B cell (primary cell): ENCODE measurements around the gene BRF1. TPM values are rescaled to one million over a fixed set of nuclear protein-coding genes. Genes with fewer than 3 reads are reported as not detected.

Experiments used
- ATAC-seq: fragments of 200-7000 bp; cut with Tn5 transposase; one replicate; pipeline ENCODE4 v1.10.0; 2021; ENCODE audit warnings: low read depth, mild to moderate bottlenecking, moderate number of reproducible peaks, moderate library complexity
- CTCF ChIA-PET: fragments of 350-600 bp; sonication (Branson Sonifier 250); formaldehyde crosslinking; loops from one replicate; lab custom pipeline; 2021; ENCODE audit warnings: antibody characterized with exemption, inconsistent platforms; lab: Charles Lee
- POLR2A ChIA-PET: fragments of 350-600 bp; sonication (Branson Sonifier 250); formaldehyde crosslinking; loops from one replicate; lab custom pipeline; 2021; ENCODE audit warnings: antibody characterized with exemption; lab: Charles Lee
- DNase-seq: peaks from one replicate; pipeline ENCODE4 v3.0.0; 2013
- H2AFZ ChIP-seq: 2 replicates; pipeline ENCODE4 v1.6.1; 2012; ENCODE audit warnings: mild to moderate bottlenecking, low read depth, low read length; ENCODE audit not compliant: insufficient read depth, poor library complexity, severe bottlenecking
- H3K27ac ChIP-seq, 2 donors: 1 replicate in 1 of 2; 2 replicates in 1 of 2; pipeline ENCODE4 v1.5.1; 2012 to 2013; ENCODE audit warnings: low read length in 2 of 2, mild to moderate bottlenecking in 2 of 2, moderate library complexity in 1 of 2
- H3K27me3 ChIP-seq, 4 experiments: fragments of 200-600 bp in 1 of 4; sonication (generic) in 1 of 4; replicated peaks in 1 of 4; 1 replicate in 2 of 4; 2 replicates in 2 of 4; pipeline versions ENCODE4 v1.6.1 to v1.7.0; 2013 to 2016; ENCODE audit warnings: low read length in 3 of 4, mild to moderate bottlenecking in 2 of 4, mixed read lengths in 1 of 4, moderate library complexity in 1 of 4; ENCODE audit not compliant: insufficient read depth in 4 of 4, control insufficient read depth in 3 of 4; ENCODE audit errors: control extremely low read depth in 1 of 4
- H3K36me3 ChIP-seq, 2 experiments: replicated peaks in 1 of 2; 1 replicate in 1 of 2; 2 replicates in 1 of 2; pipeline versions ENCODE4 v1.6.1 to v1.7.1; 2013; ENCODE audit warnings: low read length in 1 of 2; ENCODE audit not compliant: insufficient read depth in 2 of 2, control insufficient read depth in 1 of 2; ENCODE audit errors: control extremely low read depth in 1 of 2, extremely low read depth in 1 of 2
- H3K4me1 ChIP-seq, 2 donors: fragments of 200-600 bp in 1 of 2; sonication (generic) in 1 of 2; 1 replicate in 1 of 2; 2 replicates in 1 of 2; pipeline versions ENCODE4 v1.5.1 to v1.6.1; 2013 to 2017; ENCODE audit warnings: low read length in 2 of 2; ENCODE audit not compliant: control insufficient read depth in 2 of 2, insufficient read depth in 2 of 2
- H3K4me2 ChIP-seq: replicated peaks from 2 replicates; pipeline ENCODE3; 2012; ENCODE audit warnings: mild to moderate bottlenecking, low read depth, low read length; ENCODE audit not compliant: poor library complexity, severe bottlenecking
- H3K4me3 ChIP-seq, 5 experiments: fragments of 200-600 bp in 1 of 5; sonication (generic) in 1 of 5; 1 replicate in 3 of 5; 2 replicates in 2 of 5; pipeline versions ENCODE4 v1.5.1 to v1.7.0; 2011 to 2016; ENCODE audit warnings: low read length in 4 of 5, mild to moderate bottlenecking in 4 of 5, low read depth in 2 of 5, control low read depth in 1 of 5, moderate library complexity in 1 of 5; ENCODE audit not compliant: insufficient read depth in 1 of 5; ENCODE audit errors: control extremely low read depth in 1 of 5, extremely low read depth in 1 of 5
- H3K79me2 ChIP-seq: fragments of 200-600 bp; sonication (generic); one replicate; pipeline ENCODE4 v1.6.0; 2016; ENCODE audit warnings: low read length; ENCODE audit not compliant: control insufficient read depth, insufficient read depth
- H3K9ac ChIP-seq: fragments of 200-600 bp; sonication (generic); 2 replicates; pipeline ENCODE4 v1.6.1; 2017; ENCODE audit warnings: mild to moderate bottlenecking, low read length, moderate library complexity
- H3K9me3 ChIP-seq, 3 donors: one replicate each; pipeline versions ENCODE4 v1.6.1 to v1.7.1; 2013; ENCODE audit warnings: low read length in 2 of 3; ENCODE audit not compliant: control insufficient read depth in 2 of 3, insufficient read depth in 1 of 3; ENCODE audit errors: control extremely low read depth in 1 of 3
- H4K20me1 ChIP-seq: 2 replicates; pipeline ENCODE4 v1.6.0; 2012; ENCODE audit warnings: mild to moderate bottlenecking, low read length; ENCODE audit not compliant: insufficient read depth, control insufficient read depth, poor library complexity, severe bottlenecking
- H3K27ac Mint-ChIP-seq: one replicate; pipeline ENCODE4 v1.8.0; 2021; ENCODE audit warnings: mixed read lengths
- H3K27me3 Mint-ChIP-seq: one replicate; pipeline ENCODE4 v1.8.0; 2021; ENCODE audit warnings: mixed read lengths
- H3K4me1 Mint-ChIP-seq: one replicate; pipeline ENCODE4 v1.8.0; 2021; ENCODE audit warnings: mixed read lengths
- H3K4me3 Mint-ChIP-seq: one replicate; pipeline ENCODE4 v1.8.0; 2021; ENCODE audit warnings: mixed read lengths
- H3K9me3 Mint-ChIP-seq: one replicate; pipeline ENCODE4 v1.8.0; 2022; ENCODE audit warnings: mixed read lengths; ENCODE audit not compliant: insufficient read depth
- CTCF ChIP-seq: fragments of 200-600 bp; IDR thresholded peaks from one replicate; pipeline ENCODE4 v1.8.0; 2022; ENCODE audit warnings: antibody characterized with exemption, mild to moderate bottlenecking
- EZH2 ChIP-seq: IDR thresholded peaks from 2 replicates; pipeline ENCODE4 v1.6.1; 2012; ENCODE audit warnings: borderline replicate concordance, low read depth, mild to moderate bottlenecking, moderate library complexity, low read length; ENCODE audit not compliant: insufficient read depth, poor library complexity, severe bottlenecking
- WGBS: methylation state at CpG from one replicate; pipeline ENCODE4 v1.1.5; 2013; ENCODE audit warnings: missing lambda C conversion rate; ENCODE audit not compliant: insufficient coverage; 5-methylcytosine and 5-hydroxymethylcytosine counted together
- intact Hi-C: fragments of 100-400 bp; cut with micrococcal nuclease; formaldehyde crosslinking; loops from one replicate; pipeline ENCODE4 v1.10.0; 2022
- polyA plus RNA-seq: library from polyadenylated mRNA; depleted of rRNA; stranded (reverse); fragments of >200 nt; gene quantifications from 2 replicates; pipeline ENCODE4 v1.2.3, GENCODE V29; 2012
- total RNA-seq, 2 donors: library from RNA; stranded (reverse); fragments of 120-200 nt in 1 of 2; gene quantifications; 1 replicate in 1 of 2; 2 replicates in 1 of 2; pipeline versions ENCODE4 v1.2.3 to v1.2.4, GENCODE V29; 2013 to 2022

The BRF1 gene
- total and polyA plus RNA-seq, 2 donors (not counting 1 experiment from before 2014, with no cell fraction given) = 24.5 to 55.8 TPM

GRCh38 chr14:105332350-105332874 is 31.6 kb upstream of the BRF1 start:
- no peak overlapping the region for H3K9ac ChIP-seq
- H3K79me2 ChIP-seq = peaks cover 84% of the 10 kb centered on the region
- 41% methylated on average over 10 of the region's 11 CpGs for WGBS
- H3K27ac ChIP-seq = no peak overlapping the region
- Mint-ChIP-seq H3K27me3 (no peaks in the 10 kb centered on the region), H3K27ac (no peak overlapping the region), H3K4me1 (peaks cover 15% of the 10 kb centered on the region), H3K4me3 (no peak overlapping the region), H3K9me3 (no peaks in the 10 kb centered on the region)
- no peak overlapping the region for H3K4me2 ChIP-seq
- peaks cover 75% of the 10 kb centered on the region for H4K20me1 ChIP-seq
- CTCF ChIA-PET = no interaction called here
- peaks cover 4 to 10% of the 10 kb centered on the region in 2 donors for H3K4me1 ChIP-seq
- DNase-seq = no peak
- H3K36me3 ChIP-seq = no peaks in the 10 kb centered on the region
- peaks cover 0 to 16% (median 3%) of the 10 kb centered on the region in 3 donors for H3K9me3 ChIP-seq
- no peak overlapping the region for H2AFZ ChIP-seq
- H3K4me3 ChIP-seq = no peak overlapping the region
- intact Hi-C loops = no loop called here
- H3K27me3 ChIP-seq = no peaks in the 10 kb centered on the region
- POLR2A ChIA-PET = no interaction called here
- no peak for ATAC-seq
- TF ChIP-seq CTCF (no peak), EZH2 (no peak)

- intact Hi-C loops = no loop called here
- H3K4me3 Mint-ChIP-seq = no peak overlapping the region
- ChIA-PET POLR2A (no interaction called here), CTCF (no interaction called here)
- TF ChIP-seq CTCF (no peak), EZH2 (no peak)
- DNase-seq (no peak), ATAC-seq (no peak)
- H3K4me1 ChIP-seq = peaks cover 4 to 10% of the 10 kb centered on the region in 2 donors
- H3K4me3 ChIP-seq = no peak overlapping the region
- H3K4me2 ChIP-seq = no peak overlapping the region
- no peak overlapping the region for H3K9ac ChIP-seq
- peaks cover 0 to 13% (median 3%) of the 10 kb centered on the region in 3 donors for H3K9me3 ChIP-seq
- no peaks in the 10 kb centered on the region for H3K36me3 ChIP-seq
- peaks cover 85% of the 10 kb centered on the region for H3K79me2 ChIP-seq
- no peak overlapping the region for H2AFZ ChIP-seq
- H3K27me3 ChIP-seq = no peaks in the 10 kb centered on the region
- H3K9me3 Mint-ChIP-seq = no peaks in the 10 kb centered on the region
- 15% methylated on average over 6 of the region's 8 CpGs for WGBS
- peaks cover 15% of the 10 kb centered on the region for H3K4me1 Mint-ChIP-seq
- H3K27ac ChIP-seq = no peak overlapping the region
- no peak overlapping the region for H3K27ac Mint-ChIP-seq
- no peaks in the 10 kb centered on the region for H3K27me3 Mint-ChIP-seq
- H4K20me1 ChIP-seq = peaks cover 75% of the 10 kb centered on the region
Measured at GRCh38 chr14:105331575-105332349, 31.0 kb upstream of the BRF1 start.
